HG03039 (cell line): Measurements from ENCODE around the gene IGSF9B.
"Not testable (repeated sequence)": the region's sequence is repeated elsewhere in the genome, so short reads cannot be mapped to it uniquely, and the experiment has no call there.

Experiments used
- ATAC-seq: cut with Tn5 transposase; IDR thresholded peaks from one replicate; pipeline ENCODE4 v1.9.1; 2021; ENCODE audit warnings: mild to moderate bottlenecking, moderate library complexity; ENCODE audit not compliant: unreplicated experiment

The IGSF9B gene

GRCh38 chr11:133956650-133957633 lies at the start of gene IGSF9B:
TSS of gene IGSF9B (minus strand) at chr11:133956968. CDS start at chr11:133956754, 214 bp downstream.
- ATAC-seq, result peak; percentile 95

GRCh38 chr11:134004496-134005172 lies 47.9 kb upstream of the IGSF9B start:
- no peak for ATAC-seq

GRCh38 chr11:134003792-134004495 lies 47.2 kb upstream of the IGSF9B start:
- no peak for ATAC-seq

GRCh38 chr11:134002819-134003218 lies 46.1 kb upstream of the IGSF9B start:
- ATAC-seq, result not testable (repeated sequence)

- not testable (repeated sequence) for ATAC-seq
These were observed 45.6 kb upstream of the IGSF9B start for GRCh38 chr11:134002338-134002737.

GRCh38 chr11:134001596-134001995 lies 44.8 kb upstream of the IGSF9B start:
- ATAC-seq, result no peak

- ATAC-seq, result no peak
These were observed 44.3 kb upstream of the IGSF9B start for GRCh38 chr11:134001088-134001487.

- no peak for ATAC-seq
These were observed 42.6 kb upstream of the IGSF9B start for GRCh38 chr11:133999355-133999754.

- ATAC-seq, result no peak
These were observed 40.8 kb upstream of the IGSF9B start for GRCh38 chr11:133997554-133997953.

- no peak for ATAC-seq
These were observed 39.9 kb upstream of the IGSF9B start for GRCh38 chr11:133996671-133997070.

GRCh38 chr11:133995066-133995465 lies 38.3 kb upstream of the IGSF9B start:
- ATAC-seq, result no peak

- ATAC-seq, result no peak
These were observed 37.2 kb upstream of the IGSF9B start for GRCh38 chr11:133993921-133994320.

GRCh38 chr11:133993107-133993506 lies 36.3 kb upstream of the IGSF9B start:
- ATAC-seq, result no peak

GRCh38 chr11:133992121-133992520 lies 35.4 kb upstream of the IGSF9B start:
- ATAC-seq, result no peak

- ATAC-seq, result no peak
These were observed 34.3 kb upstream of the IGSF9B start for GRCh38 chr11:133991101-133991500.

GRCh38 chr11:133990501-133990900 lies 33.7 kb upstream of the IGSF9B start:
- no peak for ATAC-seq

- no peak for ATAC-seq
These were observed 32.1 kb upstream of the IGSF9B start for GRCh38 chr11:133988686-133989410.

- ATAC-seq, result no peak
These were observed 30.4 kb upstream of the IGSF9B start for GRCh38 chr11:133987171-133987570.

GRCh38 chr11:133985981-133986944 lies 29.5 kb upstream of the IGSF9B start:
- no peak for ATAC-seq
